Nephron (organoid): ENCODE data around the gene WNT7B.

Experiments
- H3K27ac Mint-ChIP-seq, 3 experiments: 2 replicates each; pipeline ENCODE4 v1.8.0; 2020; ENCODE audit warnings: mixed read lengths in 3 of 3, mild to moderate bottlenecking in 2 of 3, moderate library complexity in 1 of 3
- H3K27me3 Mint-ChIP-seq: 2 replicates; pipeline ENCODE4 v1.8.0; 2021; ENCODE audit warnings: low read depth, mild to moderate bottlenecking, moderate library complexity, mixed read lengths
- H3K36me3 Mint-ChIP-seq: 2 replicates; pipeline ENCODE4 v1.8.0; 2020; ENCODE audit warnings: low read depth, mixed read lengths
- H3K4me1 Mint-ChIP-seq: 2 replicates; pipeline ENCODE4 v1.8.0; 2020; ENCODE audit warnings: mixed read lengths
- H3K4me3 Mint-ChIP-seq, 3 experiments: 2 replicates each; pipeline ENCODE4 v1.8.0; 2020; ENCODE audit warnings: mild to moderate bottlenecking in 3 of 3, mixed read lengths in 3 of 3, moderate library complexity in 2 of 3
- H3K9me3 Mint-ChIP-seq: 2 replicates; pipeline ENCODE4 v1.8.0; 2020; ENCODE audit warnings: mixed read lengths
- TF ChIP-seq, protein P1 (sequence below), 3 experiments: fragments of 200-600 bp; sonication (generic); IDR thresholded peaks; one replicate each; pipeline ENCODE4 v1.5.0; 2021; ENCODE audit warnings: antibody characterized with exemption in 3 of 3; ENCODE audit not compliant: unreplicated experiment in 3 of 3

Gene WNT7B

GRCh38 chr22:45931042-45931441, 45.9 kb downstream of the WNT7B start:
- peaks cover 11% of the 10 kb centered on the region for H3K27me3 Mint-ChIP-seq

GRCh38 chr22:45930324-45930723, 46.6 kb downstream of the WNT7B start:
- TF ChIP-seq, protein P1, sequence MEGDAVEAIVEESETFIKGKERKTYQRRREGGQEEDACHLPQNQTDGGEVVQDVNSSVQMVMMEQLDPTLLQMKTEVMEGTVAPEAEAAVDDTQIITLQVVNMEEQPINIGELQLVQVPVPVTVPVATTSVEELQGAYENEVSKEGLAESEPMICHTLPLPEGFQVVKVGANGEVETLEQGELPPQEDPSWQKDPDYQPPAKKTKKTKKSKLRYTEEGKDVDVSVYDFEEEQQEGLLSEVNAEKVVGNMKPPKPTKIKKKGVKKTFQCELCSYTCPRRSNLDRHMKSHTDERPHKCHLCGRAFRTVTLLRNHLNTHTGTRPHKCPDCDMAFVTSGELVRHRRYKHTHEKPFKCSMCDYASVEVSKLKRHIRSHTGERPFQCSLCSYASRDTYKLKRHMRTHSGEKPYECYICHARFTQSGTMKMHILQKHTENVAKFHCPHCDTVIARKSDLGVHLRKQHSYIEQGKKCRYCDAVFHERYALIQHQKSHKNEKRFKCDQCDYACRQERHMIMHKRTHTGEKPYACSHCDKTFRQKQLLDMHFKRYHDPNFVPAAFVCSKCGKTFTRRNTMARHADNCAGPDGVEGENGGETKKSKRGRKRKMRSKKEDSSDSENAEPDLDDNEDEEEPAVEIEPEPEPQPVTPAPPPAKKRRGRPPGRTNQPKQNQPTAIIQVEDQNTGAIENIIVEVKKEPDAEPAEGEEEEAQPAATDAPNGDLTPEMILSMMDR (IDR thresholded peaks at IDR 0.05; ENCODE audit: unreplicated experiment in 3 of 3): no peak
- Mint-ChIP-seq H3K27ac (no peak overlapping the region), H3K9me3 (no peaks in the 10 kb centered on the region), H3K36me3 (no peaks in the 10 kb centered on the region), H3K4me1 (peaks cover 5% of the 10 kb centered on the region), H3K27me3 (peaks cover 6% of the 10 kb centered on the region), H3K4me3 (no peak overlapping the region)

More at GRCh38 chr22:45931042-45931441, 45.9 kb downstream of the WNT7B start:
- no peaks in the 10 kb centered on the region for H3K9me3 Mint-ChIP-seq
- no peak overlapping the region for H3K4me3 Mint-ChIP-seq
- TF ChIP-seq, protein P1 (IDR thresholded peaks at IDR 0.05; ENCODE audit: unreplicated experiment in 3 of 3): no peak
- peaks cover 5% of the 10 kb centered on the region for H3K4me1 Mint-ChIP-seq
- H3K27ac Mint-ChIP-seq: no peak overlapping the region
- no peaks in the 10 kb centered on the region for H3K36me3 Mint-ChIP-seq

GRCh38 chr22:45929649-45930048, 47.3 kb downstream of the WNT7B start:
- no peaks in the 10 kb centered on the region for H3K9me3 Mint-ChIP-seq
- no peak overlapping the region for H3K4me3 Mint-ChIP-seq
- TF ChIP-seq, protein P1 (IDR thresholded peaks at IDR 0.05; ENCODE audit: unreplicated experiment in 3 of 3): no peak
- H3K27ac Mint-ChIP-seq: peak overlapping the region in 1 of 3 experiments; percentile 4
- no peaks in the 10 kb centered on the region for H3K36me3 Mint-ChIP-seq
- peaks cover 3% of the 10 kb centered on the region for H3K27me3 Mint-ChIP-seq
- peaks cover 3% of the 10 kb centered on the region for H3K4me1 Mint-ChIP-seq

- TF ChIP-seq, protein P1 (IDR thresholded peaks at IDR 0.05; ENCODE audit: unreplicated experiment in 3 of 3): no peak
- H3K4me1 Mint-ChIP-seq: peaks cover 6% of the 10 kb centered on the region
- no peaks in the 10 kb centered on the region for H3K9me3 Mint-ChIP-seq
- H3K27ac Mint-ChIP-seq: no peak overlapping the region
- no peaks in the 10 kb centered on the region for H3K36me3 Mint-ChIP-seq
- H3K27me3 Mint-ChIP-seq: peaks cover 4% of the 10 kb centered on the region
- peak overlapping the region in 1 of 3 experiments; percentile 7 for H3K4me3 Mint-ChIP-seq
These were observed 48.1 kb downstream of the WNT7B start for GRCh38 chr22:45928726-45929368.

- H3K27ac Mint-ChIP-seq: no peak overlapping the region
- no peaks in the 10 kb centered on the region for H3K36me3 Mint-ChIP-seq
- H3K9me3 Mint-ChIP-seq: no peaks in the 10 kb centered on the region
- TF ChIP-seq, protein P1 (IDR thresholded peaks at IDR 0.05; ENCODE audit: unreplicated experiment in 3 of 3): no peak
- H3K4me3 Mint-ChIP-seq: no peak overlapping the region
- H3K4me1 Mint-ChIP-seq: peaks cover 6% of the 10 kb centered on the region
- peaks cover 4% of the 10 kb centered on the region for H3K27me3 Mint-ChIP-seq
These were observed 49.9 kb downstream of the WNT7B start for GRCh38 chr22:45927059-45927458.

- peaks cover 4% of the 10 kb centered on the region for H3K27me3 Mint-ChIP-seq
- no peak overlapping the region for H3K4me3 Mint-ChIP-seq
- no peak overlapping the region for H3K27ac Mint-ChIP-seq
- no peaks in the 10 kb centered on the region for H3K36me3 Mint-ChIP-seq
- TF ChIP-seq, protein P1 (IDR thresholded peaks at IDR 0.05; ENCODE audit: unreplicated experiment in 3 of 3): no peak
- H3K4me1 Mint-ChIP-seq: peaks cover 6% of the 10 kb centered on the region
- no peaks in the 10 kb centered on the region for H3K9me3 Mint-ChIP-seq
These were observed 50.5 kb downstream of the WNT7B start for GRCh38 chr22:45926433-45926832.
